HG03135 (cell line): ENCODE measurements around the gene CIBAR2.

Experiments used
- ATAC-seq: cut with Tn5 transposase; IDR thresholded peaks from one replicate; pipeline ENCODE4 v1.9.1; 2021; ENCODE audit warnings: mild to moderate bottlenecking, moderate library complexity; ENCODE audit not compliant: unreplicated experiment

Gene CIBAR2

DNA sequence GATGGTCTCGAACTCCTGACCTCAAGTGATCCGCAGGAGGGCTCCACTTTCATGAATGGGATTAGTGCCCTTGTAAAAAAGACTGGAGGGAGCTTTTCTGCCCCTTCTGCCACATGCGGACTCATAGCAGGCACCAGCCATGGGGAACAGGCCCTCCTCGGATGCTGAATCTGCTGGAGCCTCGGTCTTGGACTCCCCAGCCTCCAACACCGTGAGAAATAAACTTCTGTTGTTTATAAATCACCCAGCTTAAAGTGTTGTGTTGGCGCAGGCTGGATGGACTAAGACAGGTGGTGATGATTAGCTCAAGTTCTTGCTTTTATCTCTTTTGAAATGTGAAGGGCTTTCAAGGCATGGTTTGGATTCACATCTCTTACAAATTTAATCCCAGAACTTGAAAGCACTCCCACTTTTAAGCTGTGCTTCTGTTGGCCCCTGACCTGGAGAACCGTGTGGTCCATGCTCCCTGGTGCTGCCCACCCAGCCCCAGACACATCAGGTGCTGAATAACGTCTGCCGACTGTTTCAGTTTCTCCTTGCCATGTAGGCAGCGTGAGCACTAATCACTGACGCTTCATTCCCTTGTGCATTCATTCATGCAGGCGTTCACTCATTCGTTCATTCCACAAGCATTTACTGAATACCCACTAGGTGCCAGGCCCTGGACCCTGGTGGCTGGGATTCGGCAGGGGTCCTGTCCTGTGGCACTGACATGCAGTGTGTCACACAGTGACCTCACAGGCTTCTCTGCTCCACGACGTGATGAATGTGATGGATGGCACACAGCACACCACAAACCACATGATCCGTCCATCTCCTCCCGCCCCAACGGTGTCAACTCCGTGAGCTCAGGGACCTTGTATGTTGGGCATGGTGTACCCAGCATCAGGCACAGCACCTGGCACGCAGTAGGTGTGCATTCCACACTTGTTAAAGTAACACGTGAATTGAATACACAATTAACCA, 8.9 kb downstream of the CIBAR2 start:
- ATAC-seq = no peak

DNA sequence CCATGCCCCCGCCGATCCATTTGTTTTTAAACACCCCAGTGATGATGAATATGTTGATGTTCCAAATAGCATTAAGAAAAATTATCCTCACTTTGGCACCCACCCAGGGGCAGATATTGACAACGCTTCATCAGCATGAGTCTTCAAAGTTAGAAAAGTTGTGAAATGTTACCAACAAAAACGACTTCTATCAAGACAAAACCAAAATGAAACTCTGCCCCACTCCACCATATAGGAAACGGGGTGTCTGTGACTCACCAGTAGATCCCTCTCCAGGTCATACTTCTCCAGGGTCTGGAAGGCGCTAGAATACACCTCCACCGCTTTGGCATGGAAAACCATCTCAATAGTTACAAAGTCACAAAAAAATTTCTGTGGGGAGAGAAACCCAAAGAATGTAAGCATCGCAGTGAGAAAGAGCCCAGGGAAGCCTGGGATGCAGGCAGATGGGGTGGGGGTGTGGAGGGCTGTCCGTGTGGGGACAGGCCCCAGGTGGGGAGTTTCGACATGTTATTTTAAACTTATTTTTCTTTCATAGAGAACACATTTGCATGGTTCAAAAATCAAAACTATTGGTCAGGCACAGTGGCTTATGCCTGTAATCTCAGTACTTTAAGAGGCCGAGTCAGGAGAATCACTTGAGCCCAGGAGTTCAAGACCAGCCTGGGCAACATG, 10.2 kb downstream of the CIBAR2 start:
- no peak for ATAC-seq

DNA sequence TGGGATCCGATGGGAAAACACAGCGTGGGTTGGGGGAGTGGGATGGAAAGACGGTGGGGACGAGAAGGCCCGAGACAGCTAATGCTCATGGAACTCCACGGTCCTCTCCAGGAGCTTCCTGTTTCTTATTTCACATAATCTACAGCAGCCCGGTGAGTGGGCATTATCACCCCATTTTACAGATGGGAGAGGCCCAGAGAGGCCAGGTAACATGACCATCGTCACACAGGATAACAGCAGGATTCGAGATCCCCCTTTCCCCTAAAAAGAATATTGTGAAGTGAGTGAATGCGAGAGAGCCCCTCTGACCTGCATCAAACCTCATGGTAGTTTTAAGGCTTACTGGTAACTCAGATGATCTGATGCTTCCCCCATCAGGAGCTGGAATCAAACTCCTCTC, 12.0 kb downstream of the CIBAR2 start:
- ATAC-seq = no peak

- ATAC-seq = no peak
Observed at GRCh38 chr16:85098565-85098964, 13.7 kb downstream of the CIBAR2 start.

GRCh38 chr16:85096921-85097320, 15.4 kb downstream of the CIBAR2 start:
- no peak for ATAC-seq

GRCh38 chr16:85094812-85095211, 17.5 kb downstream of the CIBAR2 start:
- no peak for ATAC-seq

- ATAC-seq = no peak
Observed at GRCh38 chr16:85094176-85094805, 18.0 kb downstream of the CIBAR2 start.

DNA sequence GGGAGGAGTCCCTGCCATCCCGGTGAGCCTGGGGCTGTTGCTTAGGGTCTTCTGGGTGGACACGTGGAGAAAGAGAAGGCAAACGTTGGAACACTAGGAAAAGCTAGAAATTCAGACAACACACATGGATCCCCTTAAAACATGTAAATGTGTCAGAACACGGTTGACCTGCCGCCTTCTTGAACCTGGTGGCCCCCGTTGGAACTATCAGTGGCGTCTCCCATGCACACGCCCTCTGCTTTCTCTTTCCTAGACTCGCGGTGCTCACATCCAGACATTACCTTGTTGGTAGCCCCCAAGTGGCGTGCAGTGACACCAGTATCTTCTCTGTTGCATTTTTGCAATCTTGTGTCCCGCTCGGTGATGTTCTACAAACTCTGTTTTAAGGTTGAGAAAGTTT, 18.6 kb downstream of the CIBAR2 start:
- ATAC-seq = no peak

- no peak for ATAC-seq
Observed at GRCh38 chr16:85092851-85093250, 19.4 kb downstream of the CIBAR2 start.

- ATAC-seq = no peak
Observed at GRCh38 chr16:85092309-85092708, 20.0 kb downstream of the CIBAR2 start.

DNA sequence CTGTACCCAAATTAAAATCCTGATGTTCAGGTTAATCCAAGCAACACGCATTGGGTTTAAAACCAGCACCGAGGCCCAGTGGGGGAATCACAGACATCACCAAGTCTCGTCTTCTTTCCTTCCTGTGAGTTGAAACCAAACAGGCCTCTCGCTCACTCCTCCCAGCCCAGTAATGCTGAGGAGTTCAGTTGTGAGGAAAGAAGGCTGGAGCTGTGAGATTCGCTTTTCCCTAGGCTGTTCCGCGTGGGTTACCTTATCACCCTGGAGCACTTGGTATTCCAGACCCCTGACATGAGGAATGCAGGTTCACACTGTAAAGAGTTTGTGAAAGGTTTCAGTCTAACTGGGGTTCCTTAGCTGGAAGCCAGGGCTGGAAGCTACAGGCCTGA, 20.8 kb downstream of the CIBAR2 start:
- no peak for ATAC-seq

- no peak for ATAC-seq
Observed at GRCh38 chr16:85090873-85091521, 21.3 kb downstream of the CIBAR2 start.

GRCh38 chr16:85090181-85090580, 22.1 kb downstream of the CIBAR2 start:
- no peak for ATAC-seq

DNA sequence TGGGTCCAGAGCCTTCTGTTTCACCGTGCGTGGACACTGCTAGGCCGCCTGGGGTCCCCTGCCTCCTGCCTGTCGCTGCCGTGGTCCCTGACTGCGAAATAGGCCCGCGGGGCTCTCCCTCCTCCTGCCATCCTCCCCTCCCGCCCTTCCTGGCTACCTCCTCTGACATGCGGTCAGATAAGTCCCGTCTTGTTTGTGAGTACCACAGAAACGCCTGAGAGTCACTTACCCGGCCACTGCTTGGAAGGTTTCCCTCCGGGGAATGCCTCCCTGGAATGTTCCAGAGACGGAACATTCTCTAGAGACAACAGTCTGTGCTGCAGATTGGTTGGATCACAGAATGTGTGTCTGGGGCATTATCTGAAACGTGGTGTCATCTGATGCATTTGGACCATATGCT, 22.7 kb downstream of the CIBAR2 start:
- ATAC-seq = no peak

GRCh38 chr16:85088570-85089199, 23.6 kb downstream of the CIBAR2 start:
- ATAC-seq = no peak

DNA sequence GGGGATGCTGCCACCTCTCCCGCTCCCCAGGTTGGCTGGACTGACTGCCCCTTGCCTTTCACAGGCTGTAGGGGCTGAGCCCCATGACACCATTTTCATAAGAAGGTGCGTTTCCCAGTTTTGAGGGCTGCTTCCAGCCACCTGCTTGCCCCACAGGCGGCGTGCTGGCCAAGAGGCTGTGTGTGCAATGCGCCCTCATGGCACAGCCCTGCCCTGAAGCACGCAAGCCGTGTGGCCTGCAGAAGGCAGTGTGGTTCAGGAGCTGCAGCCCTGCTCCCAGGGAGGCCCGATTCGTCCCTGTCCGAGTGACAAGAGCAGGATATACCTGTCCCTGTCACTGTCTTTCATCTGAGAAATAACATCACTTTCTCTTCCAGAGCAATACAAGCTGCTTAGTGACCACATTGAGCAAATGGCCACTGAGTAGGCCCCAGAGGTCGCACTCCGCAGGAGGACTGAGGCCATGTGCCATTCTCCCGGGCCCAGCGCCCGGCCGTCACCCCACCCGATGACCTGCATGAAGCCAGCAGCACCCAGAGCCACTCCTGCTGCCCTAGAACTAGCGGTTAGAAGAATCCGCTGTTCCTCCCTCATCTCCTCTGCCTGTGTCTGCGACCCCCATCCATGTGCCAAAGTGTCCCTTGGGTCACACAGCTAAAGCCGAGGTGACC, 24.2 kb downstream of the CIBAR2 start:
- no peak for ATAC-seq

DNA sequence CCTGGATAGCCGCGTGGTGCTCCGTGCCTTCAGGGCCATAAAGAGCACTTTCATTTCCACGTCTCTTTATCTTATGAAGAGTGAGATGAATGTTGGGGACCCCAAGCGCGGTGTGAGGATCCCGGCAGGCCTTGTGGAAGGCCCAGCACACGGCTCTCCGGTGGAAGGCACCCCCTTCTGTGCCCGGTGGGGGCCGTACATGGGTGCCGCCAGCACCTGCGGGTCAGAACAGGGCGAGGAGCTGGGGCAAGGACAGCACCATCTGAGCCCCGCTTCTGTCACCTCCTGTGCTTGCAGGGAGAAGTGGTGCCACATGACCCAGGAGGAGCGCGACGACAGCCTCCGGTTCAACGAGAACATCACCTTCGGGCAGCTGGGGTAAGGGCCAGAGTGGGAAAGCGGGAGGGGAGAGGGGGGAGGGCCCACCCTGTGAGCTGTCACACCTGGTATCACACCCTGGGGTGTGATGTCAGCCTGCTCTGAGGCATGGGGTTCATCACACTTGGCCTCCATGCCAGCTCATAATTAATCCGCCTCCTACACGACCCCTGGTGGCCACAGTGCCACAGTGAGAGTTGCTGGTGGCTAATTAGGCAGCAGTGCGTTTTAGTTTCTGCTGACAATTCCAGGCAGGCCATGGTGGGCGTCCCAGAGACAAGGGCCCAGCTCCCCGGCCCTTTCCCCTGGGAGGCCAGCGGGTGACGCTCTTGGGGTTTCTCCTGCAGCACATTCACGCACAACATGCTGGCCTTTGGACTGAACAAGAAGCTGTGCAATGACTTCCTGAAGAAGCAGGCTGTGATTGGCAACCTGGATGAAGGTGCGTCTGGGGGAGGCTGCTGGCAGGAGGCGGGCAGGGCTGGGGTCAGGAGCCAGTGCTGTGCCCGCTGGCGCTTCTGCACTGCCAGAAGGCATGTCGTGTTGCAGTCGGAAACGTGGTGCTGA, 25.7 kb downstream of the CIBAR2 start:
- ATAC-seq = no peak

GRCh38 chr16:85085721-85086120, 26.6 kb downstream of the CIBAR2 start:
- ATAC-seq = no peak

DNA sequence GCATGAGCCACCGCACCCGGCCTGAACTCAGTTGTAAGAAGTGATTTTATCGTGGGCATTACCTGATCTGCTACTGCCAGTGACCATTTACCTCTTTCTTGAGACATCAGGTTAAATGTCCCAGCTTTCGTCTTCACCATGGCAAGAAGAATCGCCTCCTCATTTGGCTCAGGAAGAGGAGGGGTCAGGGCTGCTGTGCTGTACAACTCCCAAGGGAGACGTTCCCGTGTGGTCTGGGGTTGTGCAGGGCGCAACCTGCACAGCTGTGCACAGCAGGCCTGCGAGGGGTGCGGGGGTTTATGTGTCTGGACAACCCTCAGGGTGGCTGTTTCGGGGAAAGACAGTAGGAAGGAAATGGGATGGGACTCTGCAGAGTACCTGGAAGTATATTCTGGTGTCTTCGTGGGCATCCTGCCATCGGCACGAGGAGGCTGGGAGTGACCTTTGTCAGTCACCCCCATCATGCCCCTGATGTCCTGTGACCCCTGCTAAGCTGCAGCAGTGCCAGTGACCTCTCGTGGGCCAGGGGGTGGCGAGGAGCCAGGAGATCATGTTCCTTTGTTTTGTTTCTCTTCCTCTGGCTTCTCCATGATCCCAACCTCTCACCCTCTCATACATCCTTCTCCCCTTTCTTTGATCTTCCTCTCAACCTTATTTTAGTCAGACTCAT, 27.3 kb downstream of the CIBAR2 start:
- ATAC-seq = no peak
